ENCODE results near the gene POPDC2.
A peak's percentile ranks its signal among the peaks of the same experiment; 100 is the strongest.

Gene POPDC2

DNA sequence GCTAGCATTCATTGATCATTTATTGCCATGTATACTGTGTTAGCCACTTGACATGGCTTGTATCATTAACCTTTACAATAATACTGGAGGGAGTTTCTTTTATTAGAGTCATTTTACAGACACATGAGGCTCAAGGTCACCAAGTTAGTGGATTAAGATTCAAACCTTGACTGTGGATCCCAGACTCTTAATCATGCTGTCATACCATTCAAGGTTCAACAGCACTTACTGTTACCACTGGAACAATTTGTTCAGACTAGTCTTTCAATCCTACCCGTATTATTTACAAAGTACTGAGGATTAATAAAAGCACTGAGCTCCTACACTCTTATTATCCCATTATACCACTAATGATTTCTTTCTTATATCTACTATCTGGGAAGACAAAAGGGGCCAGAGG is 15.6 kb upstream of the POPDC2 start:
- Histone ChIP-seq H3K4me2 (ENCODE audit: insufficient read depth, low read length) (peak overlapping the region; percentile 66), H3K4me3 (ENCODE audit: low read depth in 1 of 2, low read length in 2 of 2) (peak overlapping the region; percentile 42 to 65), H3K27ac (ENCODE audit: low read length) (peak overlapping the region; percentile 92), H4K20me1 (ENCODE audit: insufficient read depth, low read length) (no peaks in the 10 kb centered on the region), H3K9ac (ENCODE audit: low read depth, low read length) (peak overlapping the region; percentile 73), H2AFZ (ENCODE audit: low read depth, low read length) (peak overlapping the region; percentile 73; the same call in 1 of the 2 replicates), H3K79me2 (ENCODE audit: insufficient read depth, low read length) (peaks cover 24% of the 10 kb centered on the region), H3K4me1 (ENCODE audit: insufficient read depth, low read length) (peaks cover 29% of the 10 kb centered on the region), H3K9me3 (ENCODE audit: insufficient read depth, low read length, severe bottlenecking) (no peaks in the 10 kb centered on the region), H3K27me3 (ENCODE audit: insufficient read depth, low read length, poor library complexity) (no peaks in the 10 kb centered on the region), H3K36me3 (ENCODE audit: insufficient read depth, low read length) (peaks cover 43% of the 10 kb centered on the region)
- DNase-seq (no peak), ATAC-seq (ENCODE audit: insufficient read depth, low read depth) (no peak)
- TF ChIP-seq EZH2 (IDR thresholded peaks at IDR 0.05; ENCODE audit: borderline replicate concordance, low read depth, low read length, severe bottlenecking), result no peak
- TF ChIP-seq, protein P1, sequence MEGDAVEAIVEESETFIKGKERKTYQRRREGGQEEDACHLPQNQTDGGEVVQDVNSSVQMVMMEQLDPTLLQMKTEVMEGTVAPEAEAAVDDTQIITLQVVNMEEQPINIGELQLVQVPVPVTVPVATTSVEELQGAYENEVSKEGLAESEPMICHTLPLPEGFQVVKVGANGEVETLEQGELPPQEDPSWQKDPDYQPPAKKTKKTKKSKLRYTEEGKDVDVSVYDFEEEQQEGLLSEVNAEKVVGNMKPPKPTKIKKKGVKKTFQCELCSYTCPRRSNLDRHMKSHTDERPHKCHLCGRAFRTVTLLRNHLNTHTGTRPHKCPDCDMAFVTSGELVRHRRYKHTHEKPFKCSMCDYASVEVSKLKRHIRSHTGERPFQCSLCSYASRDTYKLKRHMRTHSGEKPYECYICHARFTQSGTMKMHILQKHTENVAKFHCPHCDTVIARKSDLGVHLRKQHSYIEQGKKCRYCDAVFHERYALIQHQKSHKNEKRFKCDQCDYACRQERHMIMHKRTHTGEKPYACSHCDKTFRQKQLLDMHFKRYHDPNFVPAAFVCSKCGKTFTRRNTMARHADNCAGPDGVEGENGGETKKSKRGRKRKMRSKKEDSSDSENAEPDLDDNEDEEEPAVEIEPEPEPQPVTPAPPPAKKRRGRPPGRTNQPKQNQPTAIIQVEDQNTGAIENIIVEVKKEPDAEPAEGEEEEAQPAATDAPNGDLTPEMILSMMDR (IDR thresholded peaks at IDR 0.05; ENCODE audit: borderline replicate concordance, extremely low read depth, low read length, poor library complexity, severe bottlenecking), result no peak

- Histone ChIP-seq H4K20me1 (ENCODE audit: insufficient read depth, low read length) (no peaks in the 10 kb centered on the region), H3K4me3 (ENCODE audit: low read depth in 1 of 2, low read length in 2 of 2) (peak overlapping the region in 1 of 2 experiments; percentile 65; a peak in 2 of 4 replicates), H3K79me2 (ENCODE audit: insufficient read depth, low read length) (peaks cover 24% of the 10 kb centered on the region), H3K27ac (ENCODE audit: low read length) (no peak overlapping the region; the same call in 1 of the 2 replicates), H3K9ac (ENCODE audit: low read depth, low read length) (no peak overlapping the region; the same call in 1 of the 2 replicates), H2AFZ (ENCODE audit: low read depth, low read length) (no peak overlapping the region), H3K4me2 (ENCODE audit: insufficient read depth, low read length) (peak overlapping the region; percentile 66), H3K36me3 (ENCODE audit: insufficient read depth, low read length) (peaks cover 50% of the 10 kb centered on the region), H3K9me3 (ENCODE audit: insufficient read depth, low read length, severe bottlenecking) (no peaks in the 10 kb centered on the region), H3K4me1 (ENCODE audit: insufficient read depth, low read length) (peaks cover 29% of the 10 kb centered on the region), H3K27me3 (ENCODE audit: insufficient read depth, low read length, poor library complexity) (no peaks in the 10 kb centered on the region)
- DNase-seq (no peak), ATAC-seq (ENCODE audit: insufficient read depth, low read depth) (no peak)
- no peak for TF ChIP-seq EZH2 (IDR thresholded peaks at IDR 0.05; ENCODE audit: borderline replicate concordance, low read depth, low read length, severe bottlenecking)
- TF ChIP-seq, protein P1 (IDR thresholded peaks at IDR 0.05; ENCODE audit: borderline replicate concordance, extremely low read depth, low read length, poor library complexity, severe bottlenecking), result no peak
Observed at GRCh38 chr3:119675188-119675874, 14.9 kb upstream of the POPDC2 start.

DNA sequence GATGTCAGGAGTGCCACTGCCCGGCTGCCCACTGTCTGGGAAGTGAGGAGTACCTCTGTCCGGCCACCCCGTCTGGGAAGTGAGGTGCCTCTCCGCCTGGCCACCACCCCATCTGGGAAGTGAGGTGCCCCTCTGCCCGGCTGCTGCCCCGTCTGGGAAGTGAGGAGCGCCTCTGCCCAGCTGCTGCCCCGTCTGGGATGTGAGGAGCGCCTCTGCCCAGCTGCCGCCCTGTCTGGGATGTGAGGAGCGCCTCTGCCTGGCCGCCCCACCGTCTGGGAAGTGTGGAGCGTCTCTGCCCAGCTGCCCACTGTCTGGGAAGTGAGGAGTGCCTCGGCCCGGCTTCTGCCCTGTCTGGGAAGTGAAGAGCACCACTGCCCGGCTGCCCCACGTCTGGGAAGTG is 13.5 kb upstream of the POPDC2 start:
- Histone ChIP-seq H3K27ac (ENCODE audit: low read length) (no peak overlapping the region), H3K9me3 (ENCODE audit: insufficient read depth, low read length, severe bottlenecking) (no peaks in the 10 kb centered on the region), H2AFZ (ENCODE audit: low read depth, low read length) (no peak overlapping the region), H3K79me2 (ENCODE audit: insufficient read depth, low read length) (peaks cover 24% of the 10 kb centered on the region), H3K4me2 (ENCODE audit: insufficient read depth, low read length) (no peak overlapping the region), H3K36me3 (ENCODE audit: insufficient read depth, low read length) (peaks cover 61% of the 10 kb centered on the region), H3K9ac (ENCODE audit: low read depth, low read length) (no peak overlapping the region), H4K20me1 (ENCODE audit: insufficient read depth, low read length) (no peaks in the 10 kb centered on the region), H3K27me3 (ENCODE audit: insufficient read depth, low read length, poor library complexity) (no peaks in the 10 kb centered on the region), H3K4me1 (ENCODE audit: insufficient read depth, low read length) (peaks cover 29% of the 10 kb centered on the region), H3K4me3 (ENCODE audit: low read depth in 1 of 2, low read length in 2 of 2) (no peak overlapping the region)
- DNase-seq, result no peak
- TF ChIP-seq, protein P1 (IDR thresholded peaks at IDR 0.05; ENCODE audit: borderline replicate concordance, extremely low read depth, low read length, poor library complexity, severe bottlenecking), result no peak
- no peak for TF ChIP-seq EZH2 (IDR thresholded peaks at IDR 0.05; ENCODE audit: borderline replicate concordance, low read depth, low read length, severe bottlenecking)
- ATAC-seq (ENCODE audit: insufficient read depth, low read depth), result no peak
